ENCODE results near the gene PHC2.
"Not testable (repeated sequence)": the region's sequence is repeated elsewhere in the genome, so short reads cannot be mapped to it uniquely, and the experiment has no call there.

PHC2 gene

DNA sequence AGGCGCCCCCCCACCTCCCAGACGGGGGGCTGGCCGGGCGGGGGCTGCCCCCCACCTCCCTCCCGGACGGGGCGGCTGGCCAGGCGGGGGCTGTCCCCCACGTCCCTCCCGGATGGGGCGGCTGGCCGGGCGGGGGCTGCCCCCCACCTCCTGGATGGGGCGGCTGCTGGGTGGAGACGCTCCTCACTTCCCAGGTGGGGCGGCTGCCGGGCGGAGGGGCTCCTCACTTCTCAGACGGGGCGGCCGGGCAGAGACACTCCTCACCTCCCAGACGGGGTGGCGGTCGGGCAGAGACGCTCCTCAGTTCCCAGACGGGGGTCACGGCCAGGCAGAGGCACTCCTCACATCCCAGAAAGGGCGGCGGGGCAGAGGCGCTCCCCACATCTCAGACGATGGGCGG is 121.5 kb downstream of the PHC2 start:
- DNase-seq; H3K23ac ChIP-seq (ENCODE audit: low read length); H3K9me3 ChIP-seq (ENCODE audit: insufficient read depth, low read depth, low read length); H3K9ac ChIP-seq (ENCODE audit: low read length); H2AK5ac ChIP-seq (ENCODE audit: low read length); H2BK12ac ChIP-seq (ENCODE audit: low read length); H3K14ac ChIP-seq (ENCODE audit: low read length); H3K27me3 ChIP-seq (ENCODE audit: insufficient read depth, low read length); H3K79me2 ChIP-seq (ENCODE audit: control insufficient read depth, insufficient read depth, low read length, poor library complexity); H3K4me2 ChIP-seq (ENCODE audit: low read length); H4K12ac ChIP-seq (ENCODE audit: low read depth, low read length); H3K4me3 ChIP-seq (ENCODE audit: low read depth, low read length); H2AFZ ChIP-seq (ENCODE audit: insufficient read depth, low read length, poor library complexity); H4K91ac ChIP-seq (ENCODE audit: low read depth, low read length); H3K36me3 ChIP-seq (ENCODE audit: control insufficient read depth in 1 of 2, insufficient read depth in 2 of 2, low read length in 2 of 2); H2BK120ac ChIP-seq (ENCODE audit: insufficient read depth, low read length, poor library complexity); H3K79me1 ChIP-seq (ENCODE audit: low read length); H3K4ac ChIP-seq (ENCODE audit: low read depth, low read length); H3K18ac ChIP-seq (ENCODE audit: low read length); H3K27ac ChIP-seq (ENCODE audit: low read depth, low read length); H4K8ac ChIP-seq (ENCODE audit: low read depth, low read length); H2BK5ac ChIP-seq (ENCODE audit: low read depth, low read length, poor library complexity): not testable (repeated sequence)
- no CpG with 5 or more reads among the region's 32 CpGs for WGBS (ENCODE audit: extremely low coverage, insufficient coverage, insufficient read length)
- peaks cover 6 to 12% of the 10 kb centered on the region in 2 experiments for H3K4me1 ChIP-seq (ENCODE audit: control insufficient read depth in 1 of 2, insufficient read depth in 2 of 2, low read length in 2 of 2)

DNA sequence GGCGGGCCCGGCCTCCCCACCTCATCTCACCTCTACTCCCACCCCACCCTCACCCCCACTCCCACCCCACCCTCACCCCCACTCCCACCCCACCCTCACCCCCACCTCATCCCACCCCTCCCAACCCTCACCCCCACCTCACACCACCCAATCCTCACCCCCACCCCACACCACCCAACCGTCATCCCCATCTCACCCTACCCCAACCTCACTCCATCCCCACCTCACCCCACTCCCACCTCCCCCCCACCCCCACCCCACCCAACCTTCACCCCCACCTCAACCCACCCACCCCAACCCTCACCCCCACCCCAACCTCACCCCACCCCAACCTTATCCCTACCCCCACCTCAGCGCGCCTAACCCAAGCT is 123.4 kb downstream of the PHC2 start:
- no peak overlapping the region for H2AFZ ChIP-seq (ENCODE audit: insufficient read depth, low read length, poor library complexity)
- H3K9me3 ChIP-seq (ENCODE audit: insufficient read depth, low read depth, low read length): peaks cover 4% of the 10 kb centered on the region
- H2BK5ac ChIP-seq (ENCODE audit: low read depth, low read length, poor library complexity): no peak overlapping the region
- H3K4ac ChIP-seq (ENCODE audit: low read depth, low read length): no peak overlapping the region
- H2BK120ac ChIP-seq (ENCODE audit: insufficient read depth, low read length, poor library complexity): no peak overlapping the region
- H3K9ac ChIP-seq (ENCODE audit: low read length): no peak overlapping the region
- H4K8ac ChIP-seq (ENCODE audit: low read depth, low read length): no peak overlapping the region
- no peak overlapping the region for H4K12ac ChIP-seq (ENCODE audit: low read depth, low read length)
- no peak overlapping the region for H2AK5ac ChIP-seq (ENCODE audit: low read length)
- H3K14ac ChIP-seq (ENCODE audit: low read length): no peak overlapping the region
- no peak overlapping the region for H3K4me3 ChIP-seq (ENCODE audit: low read depth, low read length)
- H3K23ac ChIP-seq (ENCODE audit: low read length): no peak overlapping the region
- DNase-seq: no peak
- H3K4me2 ChIP-seq (ENCODE audit: low read length): no peak overlapping the region
- H3K18ac ChIP-seq (ENCODE audit: low read length): no peak overlapping the region
- no peaks in the 10 kb centered on the region for H3K36me3 ChIP-seq (ENCODE audit: control insufficient read depth in 1 of 2, insufficient read depth in 2 of 2, low read length in 2 of 2)
- H3K79me2 ChIP-seq (ENCODE audit: control insufficient read depth, insufficient read depth, low read length, poor library complexity): no peaks in the 10 kb centered on the region
- H3K4me1 ChIP-seq (ENCODE audit: control insufficient read depth in 1 of 2, insufficient read depth in 2 of 2, low read length in 2 of 2): peaks cover 6 to 12% of the 10 kb centered on the region in 2 experiments
- H2BK12ac ChIP-seq (ENCODE audit: low read length): no peak overlapping the region
- H3K27ac ChIP-seq (ENCODE audit: low read depth, low read length): no peak overlapping the region
- peaks cover 7% of the 10 kb centered on the region for H3K27me3 ChIP-seq (ENCODE audit: insufficient read depth, low read length)
- H3K79me1 ChIP-seq (ENCODE audit: low read length): peaks cover 2% of the 10 kb centered on the region
- 100% methylated on average over 1 of the region's 5 CpGs for WGBS (ENCODE audit: extremely low coverage, insufficient coverage, insufficient read length)
- no peak overlapping the region for H4K91ac ChIP-seq (ENCODE audit: low read depth, low read length)

DNA sequence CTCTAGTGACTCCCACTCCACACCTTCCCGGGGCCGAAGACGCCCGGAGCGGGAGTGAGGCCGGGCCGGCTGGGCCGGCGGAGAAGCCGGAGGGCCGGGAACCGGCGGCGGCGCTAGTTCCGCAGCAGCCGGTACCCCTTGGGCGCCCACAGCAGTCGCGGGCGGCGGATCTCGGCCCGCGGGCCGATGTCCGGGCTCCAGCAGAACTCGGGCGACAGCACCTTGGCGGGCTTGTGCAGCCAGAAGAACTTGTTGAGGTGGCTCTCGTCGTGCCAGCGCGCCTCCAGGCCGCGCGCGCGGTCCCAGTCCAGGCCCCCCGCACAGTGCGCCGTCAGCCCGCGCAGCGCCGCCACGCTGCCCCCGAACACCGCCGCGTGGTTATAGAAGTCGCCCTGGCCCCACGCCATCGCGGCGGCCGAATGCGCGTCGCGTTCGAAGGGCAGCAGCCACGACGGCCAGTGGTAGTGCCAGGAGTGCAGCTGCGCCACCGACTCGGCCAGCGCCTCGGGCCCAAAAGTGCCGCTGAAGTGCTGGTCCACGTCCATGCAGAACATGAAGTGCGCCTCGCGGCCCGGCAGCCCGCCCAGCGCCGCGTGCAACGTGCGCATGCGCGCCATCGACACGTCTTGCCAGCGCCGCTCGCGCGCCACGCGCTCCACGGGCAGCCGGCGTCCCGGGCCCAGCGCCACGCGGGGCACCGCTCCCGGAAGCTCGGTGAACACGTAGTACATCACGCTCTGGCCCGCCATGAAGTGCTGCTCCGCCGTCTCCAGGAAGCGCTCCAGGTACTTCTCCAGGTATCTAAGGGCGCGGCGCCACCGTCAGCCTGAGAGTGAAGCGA is 124.0 kb downstream of the PHC2 start:
- no peak overlapping the region for H4K8ac ChIP-seq (ENCODE audit: low read depth, low read length)
- peak overlapping the region; percentile 37 for H3K4me2 ChIP-seq (ENCODE audit: low read length)
- H3K79me1 ChIP-seq (ENCODE audit: low read length): peaks cover 2% of the 10 kb centered on the region
- H3K27ac ChIP-seq (ENCODE audit: low read depth, low read length): no peak overlapping the region
- H3K14ac ChIP-seq (ENCODE audit: low read length): no peak overlapping the region
- H3K79me2 ChIP-seq (ENCODE audit: control insufficient read depth, insufficient read depth, low read length, poor library complexity): no peaks in the 10 kb centered on the region
- peak overlapping the region; percentile 53 for H3K4me3 ChIP-seq (ENCODE audit: low read depth, low read length)
- no peak overlapping the region for H2BK5ac ChIP-seq (ENCODE audit: low read depth, low read length, poor library complexity)
- H2AK5ac ChIP-seq (ENCODE audit: low read length): no peak overlapping the region
- H3K4ac ChIP-seq (ENCODE audit: low read depth, low read length): no peak overlapping the region
- peak in 1 of 2 donors; percentile 53 for DNase-seq
- peaks cover 6 to 12% of the 10 kb centered on the region in 2 experiments for H3K4me1 ChIP-seq (ENCODE audit: control insufficient read depth in 1 of 2, insufficient read depth in 2 of 2, low read length in 2 of 2)
- no peaks in the 10 kb centered on the region for H3K36me3 ChIP-seq (ENCODE audit: control insufficient read depth in 1 of 2, insufficient read depth in 2 of 2, low read length in 2 of 2)
- no peak overlapping the region for H3K23ac ChIP-seq (ENCODE audit: low read length)
- H2BK12ac ChIP-seq (ENCODE audit: low read length): no peak overlapping the region
- no peak overlapping the region for H4K12ac ChIP-seq (ENCODE audit: low read depth, low read length)
- no peak overlapping the region for H2BK120ac ChIP-seq (ENCODE audit: insufficient read depth, low read length, poor library complexity)
- no peak overlapping the region for H2AFZ ChIP-seq (ENCODE audit: insufficient read depth, low read length, poor library complexity)
- H4K91ac ChIP-seq (ENCODE audit: low read depth, low read length): no peak overlapping the region
- H3K18ac ChIP-seq (ENCODE audit: low read length): no peak overlapping the region
- H3K9me3 ChIP-seq (ENCODE audit: insufficient read depth, low read depth, low read length): peaks cover 4% of the 10 kb centered on the region
- no peak overlapping the region for H3K9ac ChIP-seq (ENCODE audit: low read length)
- peaks cover 7% of the 10 kb centered on the region for H3K27me3 ChIP-seq (ENCODE audit: insufficient read depth, low read length)
- WGBS (ENCODE audit: extremely low coverage, insufficient coverage, insufficient read length): no CpG with 5 or more reads among the region's 113 CpGs

DNA sequence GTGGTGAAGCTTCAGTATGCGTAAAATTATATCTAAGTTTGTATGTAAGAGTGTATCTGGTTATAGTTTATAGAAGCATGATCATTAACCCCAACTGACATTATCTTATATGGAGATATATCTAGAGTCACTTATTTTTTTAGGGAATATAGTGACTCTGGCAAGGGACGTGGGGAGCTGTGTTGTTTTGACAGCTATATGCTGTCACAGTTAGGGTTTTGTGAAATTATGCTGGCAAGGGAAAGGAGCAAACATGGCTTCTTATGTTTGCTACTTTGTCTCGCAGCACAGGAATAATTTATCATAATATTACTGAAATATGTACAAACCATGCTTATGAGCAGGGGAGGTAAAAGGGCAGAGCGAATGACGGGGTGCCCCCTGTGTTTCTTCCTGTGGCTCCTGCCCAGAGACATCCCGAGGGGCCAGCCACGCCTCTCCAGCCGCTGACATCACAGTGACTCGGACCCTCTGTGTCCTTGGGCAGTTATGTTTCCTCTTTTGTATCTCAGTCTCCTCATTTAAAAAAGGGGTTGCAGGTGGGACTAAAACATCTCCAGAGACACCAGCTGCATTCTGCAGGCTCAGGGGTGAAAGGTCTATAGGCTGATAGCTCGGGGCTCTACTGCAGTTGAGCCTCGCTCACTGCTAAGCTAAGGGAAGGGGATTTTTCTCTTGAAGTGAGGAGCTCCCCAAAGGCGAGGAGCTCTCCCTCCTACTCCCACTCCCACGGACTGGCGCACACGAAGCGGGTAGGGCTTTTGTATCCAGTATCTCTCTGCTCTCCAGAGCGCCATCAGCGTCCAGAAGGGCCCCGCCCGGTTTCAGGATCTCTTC is 124.9 kb downstream of the PHC2 start:
- H3K14ac ChIP-seq (ENCODE audit: low read length): no peak overlapping the region
- H4K12ac ChIP-seq (ENCODE audit: low read depth, low read length): no peak overlapping the region
- peaks cover 6 to 12% of the 10 kb centered on the region in 2 experiments for H3K4me1 ChIP-seq (ENCODE audit: control insufficient read depth in 1 of 2, insufficient read depth in 2 of 2, low read length in 2 of 2)
- peaks cover 7% of the 10 kb centered on the region for H3K27me3 ChIP-seq (ENCODE audit: insufficient read depth, low read length)
- no peak overlapping the region for H2AFZ ChIP-seq (ENCODE audit: insufficient read depth, low read length, poor library complexity)
- H3K4me3 ChIP-seq (ENCODE audit: low read depth, low read length): no peak overlapping the region
- no peak overlapping the region for H4K8ac ChIP-seq (ENCODE audit: low read depth, low read length)
- H3K79me2 ChIP-seq (ENCODE audit: control insufficient read depth, insufficient read depth, low read length, poor library complexity): no peaks in the 10 kb centered on the region
- peak overlapping the region; percentile 37 for H3K4me2 ChIP-seq (ENCODE audit: low read length)
- no peaks in the 10 kb centered on the region for H3K36me3 ChIP-seq (ENCODE audit: control insufficient read depth in 1 of 2, insufficient read depth in 2 of 2, low read length in 2 of 2)
- no peak overlapping the region for H2BK12ac ChIP-seq (ENCODE audit: low read length)
- H3K9me3 ChIP-seq (ENCODE audit: insufficient read depth, low read depth, low read length): peaks cover 4% of the 10 kb centered on the region
- no peak overlapping the region for H3K18ac ChIP-seq (ENCODE audit: low read length)
- H2AK5ac ChIP-seq (ENCODE audit: low read length): no peak overlapping the region
- WGBS (ENCODE audit: extremely low coverage, insufficient coverage, insufficient read length): no CpG with 5 or more reads among the region's 20 CpGs
- no peak overlapping the region for H4K91ac ChIP-seq (ENCODE audit: low read depth, low read length)
- no peak overlapping the region for H3K9ac ChIP-seq (ENCODE audit: low read length)
- H2BK120ac ChIP-seq (ENCODE audit: insufficient read depth, low read length, poor library complexity): peak overlapping the region; percentile 30
- H3K27ac ChIP-seq (ENCODE audit: low read depth, low read length): no peak overlapping the region
- no peak overlapping the region for H2BK5ac ChIP-seq (ENCODE audit: low read depth, low read length, poor library complexity)
- H3K79me1 ChIP-seq (ENCODE audit: low read length): peaks cover 2% of the 10 kb centered on the region
- H3K23ac ChIP-seq (ENCODE audit: low read length): no peak overlapping the region
- DNase-seq: peak in 1 of 2 donors; percentile 14
- no peak overlapping the region for H3K4ac ChIP-seq (ENCODE audit: low read depth, low read length)

Measured in trophoblast cell (in vitro differentiated cells and primary cell).